GM06990 (cell line): ENCODE results near the gene ASNSD1.
"Not testable (repeated sequence)": the region's sequence is repeated elsewhere in the genome, so short reads cannot be mapped to it uniquely, and the experiment has no call there.

Experiments
- DNase-seq: peaks from one replicate; pipeline ENCODE4 v3.0.0-alpha.2; 2011; ENCODE audit not compliant: insufficient read length; ENCODE audit errors: extremely low read depth
- H3K27me3 ChIP-seq: replicated peaks from 2 replicates; pipeline ENCODE4 v1.6.0; 2011; ENCODE audit warnings: low read length; ENCODE audit not compliant: control insufficient read depth, insufficient read depth
- H3K36me3 ChIP-seq: 2 replicates; pipeline ENCODE4 v1.5.1; 2011; ENCODE audit warnings: low read length; ENCODE audit not compliant: control insufficient read depth, insufficient read depth
- H3K4me3 ChIP-seq: replicated peaks from 2 replicates; pipeline ENCODE4 v1.5.1; 2011; ENCODE audit warnings: low read depth, mild to moderate bottlenecking, control low read depth, low read length
- CTCF ChIP-seq: IDR thresholded peaks from 2 replicates; pipeline ENCODE4 v1.5.1; 2011; ENCODE audit warnings: low read length, control low read depth, mild to moderate bottlenecking, inconsistent platforms; ENCODE audit not compliant: insufficient read depth, poor library complexity, severe bottlenecking

The ASNSD1 gene

GRCh38 chr2:189659734-189660133 is 1.5 kb upstream of the ASNSD1 start:
- Histone ChIP-seq H3K4me3 (no peak overlapping the region), H3K36me3 (no peaks in the 10 kb centered on the region), H3K27me3 (no peaks in the 10 kb centered on the region)
- TF ChIP-seq CTCF: no peak
- DNase-seq: no peak

DNA sequence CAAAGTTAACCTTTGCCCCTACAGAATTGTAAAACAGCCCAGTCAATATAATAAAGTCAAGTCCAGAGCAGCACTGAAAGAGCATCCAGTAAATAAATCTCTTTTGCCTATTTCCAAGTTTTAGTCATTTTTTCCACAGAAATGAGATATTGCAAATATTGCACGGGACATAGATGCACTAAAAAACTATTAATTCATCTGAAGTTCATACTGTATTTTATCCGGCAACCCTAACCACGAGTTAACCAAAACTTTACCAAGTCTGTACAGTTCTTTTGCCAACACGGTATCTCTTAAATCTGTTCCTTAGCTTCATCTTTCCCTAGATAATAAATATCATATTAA is 484 bp upstream of the ASNSD1 start:
- DNase-seq: no peak
- no peaks in the 10 kb centered on the region; the same call in 1 of the 2 replicates for H3K36me3 ChIP-seq
- H3K27me3 ChIP-seq: no peaks in the 10 kb centered on the region
- TF ChIP-seq CTCF: no peak
- no peak overlapping the region for H3K4me3 ChIP-seq

DNA sequence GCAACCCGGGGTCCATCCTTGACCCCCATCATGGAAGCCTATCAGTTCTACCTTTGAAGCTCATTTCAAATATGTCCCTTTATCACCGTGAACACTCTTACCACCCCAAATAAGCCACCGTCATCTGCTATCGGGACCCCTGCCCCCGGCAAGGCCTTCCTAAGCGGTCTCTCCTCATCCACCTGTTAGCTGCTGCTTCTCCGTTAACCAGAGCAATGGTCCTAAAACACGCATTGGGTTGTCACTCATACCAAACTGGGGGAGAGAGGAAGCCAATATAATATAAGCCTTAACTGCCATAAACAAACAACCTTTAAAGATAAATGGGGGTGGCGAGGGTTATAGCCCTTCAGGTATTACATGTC is 680 bp downstream of the ASNSD1 start:
- no peaks in the 10 kb centered on the region; the same call in 1 of the 2 replicates for H3K36me3 ChIP-seq
- no peak for DNase-seq
- H3K27me3 ChIP-seq: no peaks in the 10 kb centered on the region
- H3K4me3 ChIP-seq: peak overlapping the region; percentile 93
- no peak for TF ChIP-seq CTCF

DNA sequence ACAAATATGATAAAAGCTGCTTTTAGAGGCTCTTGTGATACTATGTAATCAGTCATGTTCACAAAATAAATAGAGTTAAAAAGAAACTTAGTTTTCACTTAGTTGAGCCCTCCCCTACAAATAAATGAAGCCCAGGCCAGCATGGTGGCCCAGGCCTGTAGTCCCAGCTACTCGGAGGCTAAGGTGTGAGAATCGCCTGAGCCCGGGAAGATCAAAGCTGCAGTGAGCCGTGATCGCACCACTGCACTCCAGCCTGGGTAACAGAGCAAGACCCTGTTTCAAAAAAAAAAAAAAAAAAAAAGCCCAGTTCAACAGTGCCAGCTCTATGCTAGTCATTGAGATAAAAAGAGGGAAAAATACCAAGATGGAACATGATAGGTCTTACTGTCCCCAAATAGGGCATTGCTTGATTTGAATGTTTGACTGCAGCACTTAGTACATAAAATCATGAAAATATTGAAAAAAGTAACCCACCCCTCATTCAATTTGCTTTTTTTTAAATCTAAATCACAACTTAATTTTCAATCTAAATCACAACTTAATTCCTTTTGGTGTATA is 1.5 kb downstream of the ASNSD1 start:
- no peak for TF ChIP-seq CTCF
- Histone ChIP-seq H3K4me3 (peak overlapping the region; percentile 93), H3K27me3 (no peaks in the 10 kb centered on the region), H3K36me3 (no peaks in the 10 kb centered on the region; the same call in 1 of the 2 replicates)
- peak; percentile 20 for DNase-seq

DNA sequence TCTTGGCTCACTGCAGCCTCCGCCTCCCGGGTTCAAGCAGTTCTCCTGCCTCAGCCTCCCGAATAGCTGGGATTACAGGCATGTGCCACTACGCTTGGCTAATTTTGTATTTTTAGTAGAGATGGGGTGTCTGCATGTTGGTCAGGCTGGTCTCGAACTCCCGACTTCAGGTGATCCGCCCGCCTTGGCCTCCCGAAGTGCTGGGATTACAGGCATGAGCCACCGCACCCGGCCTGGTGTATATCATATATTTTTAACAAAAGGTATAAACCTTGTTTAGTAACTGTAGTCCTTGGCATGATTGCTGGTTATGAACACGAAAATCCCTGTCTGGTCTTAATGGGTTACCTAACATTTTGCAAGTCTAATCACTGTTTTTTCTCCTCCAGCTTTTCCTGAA is 2.1 kb downstream of the ASNSD1 start:
- DNase-seq, H3K27me3 ChIP-seq, H3K4me3 ChIP-seq, H3K36me3 ChIP-seq: not testable (repeated sequence)

GRCh38 chr2:189669913-189670312 is 8.7 kb downstream of the ASNSD1 start:
- H3K4me3 ChIP-seq: no peak overlapping the region
- no peak for DNase-seq
- H3K36me3 ChIP-seq: peaks cover 1% of the 10 kb centered on the region; the same call in 1 of the 2 replicates
- no peak for TF ChIP-seq CTCF
- H3K27me3 ChIP-seq: no peaks in the 10 kb centered on the region
